Lung (tissue), 12 donors: ENCODE measurements around the gene TOM1L2. TPM values are rescaled to one million over a fixed set of nuclear protein-coding genes. Genes with fewer than 3 reads are reported as not detected.

Experiments used
- ATAC-seq: fragments of 200-7000 bp; cut with Tn5 transposase; one replicate; pipeline ENCODE4 v1.9.1; 2020; ENCODE audit warnings: moderate number of reproducible peaks; ENCODE audit not compliant: insufficient read depth, low FRiP score
- DNase-seq, 3 donors: peaks; one replicate each; pipeline ENCODE4 v3.0.0-alpha.2; 2013 to 2017
- H3K27ac ChIP-seq, 2 donors: one replicate each; pipeline ENCODE4 v1.5.1; 2013; ENCODE audit warnings: mild to moderate bottlenecking in 2 of 2, moderate library complexity in 2 of 2, control low read depth in 1 of 2, inconsistent platforms in 1 of 2, low read depth in 1 of 2, low read length in 1 of 2
- H3K27me3 ChIP-seq, 3 donors: one replicate each; pipeline ENCODE4 v1.5.1; 2013; ENCODE audit warnings: low read length in 2 of 3; ENCODE audit not compliant: control insufficient read depth in 3 of 3, insufficient read depth in 3 of 3
- H3K36me3 ChIP-seq, 4 donors: one replicate each; pipeline ENCODE4 v1.5.1; 2013; ENCODE audit warnings: low read length in 4 of 4, mild to moderate bottlenecking in 1 of 4, moderate library complexity in 1 of 4; ENCODE audit not compliant: control insufficient read depth in 4 of 4, insufficient read depth in 4 of 4
- H3K4me1 ChIP-seq, 5 donors: one replicate each; pipeline ENCODE4 v1.5.1; 2013; ENCODE audit warnings: low read length in 5 of 5, mild to moderate bottlenecking in 2 of 5, moderate library complexity in 1 of 5; ENCODE audit not compliant: control insufficient read depth in 5 of 5, insufficient read depth in 5 of 5
- H3K4me3 ChIP-seq: one replicate; pipeline ENCODE4 v1.5.1; 2013; ENCODE audit warnings: mild to moderate bottlenecking, control low read depth, moderate library complexity
- H3K9ac ChIP-seq, 2 donors: one replicate each; pipeline ENCODE4 v1.5.1; 2013; ENCODE audit warnings: low read length in 2 of 2, control low read depth in 1 of 2; ENCODE audit not compliant: insufficient read depth in 1 of 2
- H3K9me3 ChIP-seq, 4 donors: one replicate each; pipeline ENCODE4 v1.5.1; 2013; ENCODE audit warnings: low read length in 3 of 4, mild to moderate bottlenecking in 1 of 4, moderate library complexity in 1 of 4; ENCODE audit not compliant: control insufficient read depth in 4 of 4, insufficient read depth in 3 of 4
- CTCF ChIP-seq: IDR thresholded peaks from 2 replicates; pipeline ENCODE4 v1.5.1; 2012; ENCODE audit warnings: mild to moderate bottlenecking; ENCODE audit errors: control extremely low read depth, extremely low read depth
- WGBS, 2 donors: extraction: QIAGEN DNeasy Blood & Tissue Kit; methylation state at CpG; one replicate each; pipeline ENCODE4 v1.1.7; 2013; 5-methylcytosine and 5-hydroxymethylcytosine counted together
- polyA plus RNA-seq, 2 donors: library from polyadenylated mRNA; stranded (reverse); fragments of 200-250 nt; gene quantifications; one replicate each; pipeline ENCODE4 v1.2.1, GENCODE V29; 2013
- total RNA-seq, 2 donors: library from RNA; depleted of rRNA in 1 of 2; stranded (reverse); fragments of >200 nt in 1 of 2; gene quantifications; one replicate each; pipeline ENCODE4 v1.2.1, GENCODE V29; 2014 to 2021
- donor health status: control.
- donor health status: control.
- donor health status: Bipolar disorder and iron deficiency.
- donor health status: healthy.
- donor health status: DM: yes; HTN: yes; CAD: no.

TOM1L2 gene
- total and polyA plus RNA-seq, 4 donors = 21.5 to 56.5 (median 35.8) TPM

GRCh38 chr17:17934214-17934613, 38.0 kb downstream of the TOM1L2 start:
- DNase-seq (no peak), ATAC-seq (no peak)
- Histone ChIP-seq H3K9ac (no peak overlapping the region), H3K27ac (no peak overlapping the region), H3K4me3 (no peak overlapping the region), H3K9me3 (no peaks in the 10 kb centered on the region), H3K36me3 (no peaks in the 10 kb centered on the region), H3K4me1 (peaks cover 6 to 50% (median 14%) of the 10 kb centered on the region in 5 donors), H3K27me3 (no peaks in the 10 kb centered on the region)
- 91 to 100% methylated on average over 2 of the region's 2 CpGs for WGBS, 2 donors
- no peak for TF ChIP-seq CTCF

- no peaks in the 10 kb centered on the region for H3K36me3 ChIP-seq
- ATAC-seq (no peak), DNase-seq (no peak)
- H3K4me1 ChIP-seq = peaks cover 6 to 47% (median 14%) of the 10 kb centered on the region in 5 donors
- no peak for TF ChIP-seq CTCF
- H3K27me3 ChIP-seq = no peaks in the 10 kb centered on the region
- H3K27ac ChIP-seq = no peak overlapping the region
- H3K9me3 ChIP-seq = no peaks in the 10 kb centered on the region
- no peak overlapping the region for H3K9ac ChIP-seq
- no peak overlapping the region for H3K4me3 ChIP-seq
Observed at GRCh38 chr17:17933775-17934174, 38.4 kb downstream of the TOM1L2 start.

GRCh38 chr17:17931159-17931558, 41.0 kb downstream of the TOM1L2 start:
- Histone ChIP-seq H3K27ac (no peak overlapping the region), H3K27me3 (no peaks in the 10 kb centered on the region), H3K4me3 (no peak overlapping the region), H3K36me3 (no peaks in the 10 kb centered on the region), H3K9me3 (no peaks in the 10 kb centered on the region), H3K4me1 (peaks cover 6 to 35% (median 16%) of the 10 kb centered on the region in 5 donors), H3K9ac (no peak overlapping the region)
- TF ChIP-seq CTCF = no peak
- ATAC-seq = no peak
- DNase-seq = no peak
- 75 to 94% methylated on average over 2 of the region's 2 CpGs for WGBS, 2 donors

GRCh38 chr17:17930674-17931073, 41.5 kb downstream of the TOM1L2 start:
- Histone ChIP-seq H3K9me3 (no peaks in the 10 kb centered on the region), H3K27ac (peak overlapping the region in 1 of 2 donors; percentile 54), H3K9ac (no peak overlapping the region), H3K4me1 (peaks cover 6 to 30% (median 14%) of the 10 kb centered on the region in 5 donors), H3K27me3 (no peaks in the 10 kb centered on the region), H3K4me3 (no peak overlapping the region), H3K36me3 (no peaks in the 10 kb centered on the region)
- DNase-seq (no peak), ATAC-seq (no peak)
- TF ChIP-seq CTCF = no peak
